ENCODE measurements around the gene FAM114A1. TPM values are rescaled to one million over a fixed set of nuclear protein-coding genes. Genes with fewer than 3 reads are reported as not detected.
A peak's percentile ranks its signal among the peaks of the same experiment; 100 is the strongest.

Gene FAM114A1
- total RNA-seq, 2 donors from 2014 or later: 57.7 to 73.2 TPM

DNA sequence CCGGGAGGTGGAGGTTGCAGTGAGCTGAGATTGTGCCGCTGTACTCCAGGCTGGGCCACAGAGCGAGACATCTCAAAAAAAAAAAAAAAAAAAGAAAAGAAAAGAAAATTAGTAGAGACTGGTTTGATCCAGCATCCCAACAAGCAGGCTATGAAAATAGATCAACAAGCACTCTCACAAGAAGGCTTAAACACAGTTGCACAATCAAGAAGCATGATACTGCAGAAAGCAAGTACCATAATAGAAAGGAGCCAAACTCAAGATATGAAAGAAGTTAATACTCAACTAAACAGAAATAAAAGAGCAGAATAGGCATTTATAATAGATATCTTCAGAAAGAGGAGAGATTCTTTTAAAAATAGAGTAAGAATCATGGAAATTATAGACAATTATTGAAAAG is 21.6 kb upstream of the FAM114A1 start:
- no peak for DNase-seq (ENCODE audit: low spot score)

DNA sequence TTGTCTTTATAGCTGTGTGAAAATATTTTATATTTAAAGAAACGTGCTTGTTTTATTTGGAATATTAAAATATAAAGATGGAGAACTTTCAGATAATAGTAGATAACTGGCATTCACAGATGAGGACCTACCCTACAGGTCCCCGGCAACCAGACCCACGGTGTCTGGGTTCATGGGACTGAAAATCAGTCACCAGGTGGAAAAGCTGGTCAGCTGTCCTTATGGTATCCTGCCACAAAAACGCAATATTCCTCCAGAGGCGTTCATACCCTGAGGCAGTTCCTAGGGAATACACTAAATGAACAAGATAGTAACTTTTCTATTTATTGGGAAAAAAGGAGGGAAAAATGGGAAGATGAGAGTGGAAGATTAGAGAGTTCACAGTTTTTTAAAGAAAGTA is 12.1 kb upstream of the FAM114A1 start:
- no peaks in the 10 kb centered on the region for H3K9me3 ChIP-seq
- peak overlapping the region in 1 of 2 donors; percentile 79 for H3K27ac ChIP-seq
- peaks cover 0 to 7% of the 10 kb centered on the region in 2 donors for H3K4me1 ChIP-seq
- H3K36me3 ChIP-seq: no peaks in the 10 kb centered on the region
- DNase-seq (ENCODE audit: low spot score): no peak
- H3K27me3 ChIP-seq: no peaks in the 10 kb centered on the region
- no peak overlapping the region for H3K4me3 ChIP-seq
- TF ChIP-seq, protein P1, sequence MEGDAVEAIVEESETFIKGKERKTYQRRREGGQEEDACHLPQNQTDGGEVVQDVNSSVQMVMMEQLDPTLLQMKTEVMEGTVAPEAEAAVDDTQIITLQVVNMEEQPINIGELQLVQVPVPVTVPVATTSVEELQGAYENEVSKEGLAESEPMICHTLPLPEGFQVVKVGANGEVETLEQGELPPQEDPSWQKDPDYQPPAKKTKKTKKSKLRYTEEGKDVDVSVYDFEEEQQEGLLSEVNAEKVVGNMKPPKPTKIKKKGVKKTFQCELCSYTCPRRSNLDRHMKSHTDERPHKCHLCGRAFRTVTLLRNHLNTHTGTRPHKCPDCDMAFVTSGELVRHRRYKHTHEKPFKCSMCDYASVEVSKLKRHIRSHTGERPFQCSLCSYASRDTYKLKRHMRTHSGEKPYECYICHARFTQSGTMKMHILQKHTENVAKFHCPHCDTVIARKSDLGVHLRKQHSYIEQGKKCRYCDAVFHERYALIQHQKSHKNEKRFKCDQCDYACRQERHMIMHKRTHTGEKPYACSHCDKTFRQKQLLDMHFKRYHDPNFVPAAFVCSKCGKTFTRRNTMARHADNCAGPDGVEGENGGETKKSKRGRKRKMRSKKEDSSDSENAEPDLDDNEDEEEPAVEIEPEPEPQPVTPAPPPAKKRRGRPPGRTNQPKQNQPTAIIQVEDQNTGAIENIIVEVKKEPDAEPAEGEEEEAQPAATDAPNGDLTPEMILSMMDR (IDR thresholded peaks at IDR 0.05): no peak

More for the DNA sequence above, 21.6 kb upstream of the FAM114A1 start:
- TF ChIP-seq, protein P1 (IDR thresholded peaks at IDR 0.05): no peak
- Histone ChIP-seq H3K36me3 (no peaks in the 10 kb centered on the region), H3K4me3 (no peak overlapping the region), H3K9me3 (no peaks in the 10 kb centered on the region), H3K27me3 (no peaks in the 10 kb centered on the region), H3K4me1 (no peaks in the 10 kb centered on the region), H3K27ac (no peak overlapping the region)

DNA sequence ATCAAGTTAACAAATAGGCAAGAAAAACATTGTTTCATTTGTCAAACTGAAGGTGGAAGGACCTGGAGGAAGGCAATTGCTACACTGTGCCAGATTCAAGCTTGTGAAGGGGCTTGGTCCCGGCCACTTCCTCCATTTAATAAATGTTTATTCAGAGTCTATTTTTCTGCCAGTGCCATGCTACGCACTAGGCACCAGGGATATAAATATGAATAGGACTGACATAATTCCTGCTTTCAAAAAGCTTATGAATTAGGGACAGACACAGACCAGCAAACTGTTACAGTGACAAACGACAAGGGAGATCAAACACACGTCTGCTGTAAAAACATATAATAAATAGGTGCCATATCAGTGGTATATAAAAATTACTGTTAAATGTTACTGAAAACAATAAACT is 11.6 kb upstream of the FAM114A1 start:
- TF ChIP-seq, protein P1 (IDR thresholded peaks at IDR 0.05): no peak
- H3K4me3 ChIP-seq: peak overlapping the region; percentile 3 to 31
- H3K27me3 ChIP-seq: no peaks in the 10 kb centered on the region
- no peaks in the 10 kb centered on the region for H3K36me3 ChIP-seq
- H3K27ac ChIP-seq: peak overlapping the region; percentile 23 to 79
- H3K9me3 ChIP-seq: no peaks in the 10 kb centered on the region
- no peak for DNase-seq (ENCODE audit: low spot score)
- H3K4me1 ChIP-seq: peaks cover 0 to 7% of the 10 kb centered on the region in 2 donors

DNA sequence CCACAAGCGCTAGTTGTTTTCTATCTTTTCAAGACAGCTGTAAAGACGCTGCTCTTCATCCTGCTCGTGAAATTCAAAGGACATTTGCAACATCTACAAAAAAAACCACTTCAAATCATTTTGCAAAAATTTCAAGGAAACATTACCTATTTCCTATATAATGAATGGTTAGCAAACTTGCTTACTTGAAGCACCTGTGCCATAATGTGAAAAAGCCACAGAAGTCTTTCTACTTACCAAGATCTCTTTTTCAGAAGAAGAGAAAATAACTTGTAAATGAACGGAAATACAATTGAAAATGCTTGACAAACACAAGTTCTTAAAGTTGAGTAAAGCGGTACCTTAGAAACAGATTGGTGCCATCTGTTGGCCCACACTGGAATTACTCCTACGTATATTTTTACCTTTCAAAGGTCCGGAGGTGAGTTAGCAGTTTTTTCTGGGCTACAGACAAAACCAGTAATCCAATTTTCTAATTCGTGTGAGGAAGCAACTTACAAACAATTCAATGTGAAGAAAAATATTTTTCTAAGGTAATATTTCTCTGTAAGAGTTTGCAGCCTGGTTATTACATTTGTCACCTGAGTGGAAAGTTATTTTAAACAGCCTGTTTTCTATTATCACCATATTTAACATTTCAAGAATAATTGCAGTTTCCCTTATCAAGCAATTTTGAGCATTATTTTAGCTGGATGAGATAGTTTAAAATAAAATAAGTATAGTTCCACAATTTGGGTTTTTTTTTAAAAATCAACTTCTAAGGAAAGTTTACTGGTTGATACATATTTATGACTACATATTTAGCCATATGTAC is 10.9 kb upstream of the FAM114A1 start, which contains the start of gene TLR6:
TSS of gene TLR6 (minus strand) at position 294 of the 814 bp plus-strand sequence. CDS start 27,344 bp downstream, outside the sequence.
- Histone ChIP-seq H3K36me3 (no peaks in the 10 kb centered on the region), H3K4me3 (peak within 1 kb of the TSS; percentile 3 to 31), H3K9me3 (no peaks in the 10 kb centered on the region), H3K4me1 (peaks cover 0 to 7% of the 10 kb centered on the region in 2 donors), H3K27ac (peak within 1 kb of the TSS; percentile 63 to 79), H3K27me3 (no peaks in the 10 kb centered on the region)
- no peak for DNase-seq (ENCODE audit: low spot score)
- TF ChIP-seq, protein P1 (IDR thresholded peaks at IDR 0.05): peak; percentile 66 to 82

DNA sequence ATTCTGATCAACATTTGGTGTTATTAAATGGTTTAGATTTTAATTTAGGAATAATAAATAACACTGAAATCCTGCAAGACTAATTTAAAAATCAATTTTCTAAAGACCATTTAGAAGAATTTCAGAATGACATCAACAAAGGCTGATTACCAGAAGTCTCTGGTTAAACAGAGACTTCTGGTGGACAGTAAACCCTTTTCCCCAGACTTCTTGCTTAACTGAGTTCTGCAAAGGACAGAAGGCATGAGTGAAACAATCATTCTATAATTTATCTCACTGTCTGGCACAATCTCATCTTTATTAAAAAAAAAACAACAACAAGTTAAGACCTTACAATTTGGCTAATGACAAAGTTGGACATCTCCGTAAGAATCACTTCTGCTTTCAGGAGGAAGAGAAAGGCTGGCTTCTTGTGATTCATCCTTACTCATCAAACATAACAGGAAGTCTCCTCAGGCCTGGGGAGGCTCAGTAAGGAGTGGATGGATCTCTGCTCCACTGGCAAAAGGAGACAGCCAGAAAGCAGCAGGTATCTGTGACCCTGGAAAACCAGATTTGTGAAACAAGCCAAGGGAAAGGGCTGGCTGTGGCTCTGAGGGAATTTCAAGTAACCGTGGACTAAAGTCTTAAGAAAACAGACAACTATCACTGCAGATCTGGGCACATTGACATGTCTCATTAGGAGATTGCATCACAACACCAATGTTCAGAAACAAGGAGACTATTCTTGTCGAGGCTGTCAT is 10.1 kb upstream of the FAM114A1 start:
- peak; percentile 81 for DNase-seq (ENCODE audit: low spot score)
- Histone ChIP-seq H3K4me3 (no peak overlapping the region), H3K4me1 (peaks cover 0 to 7% of the 10 kb centered on the region in 2 donors), H3K36me3 (no peaks in the 10 kb centered on the region), H3K9me3 (no peaks in the 10 kb centered on the region), H3K27ac (peak overlapping the region; percentile 63 to 79), H3K27me3 (no peaks in the 10 kb centered on the region)
- TF ChIP-seq, protein P1 (IDR thresholded peaks at IDR 0.05): no peak
